Endothelial cell of umbilical vein (primary cell): ENCODE data around the gene FAM187B.

Source experiments
- CTCF ChIP-seq, 2 donors: IDR thresholded peaks; 1 replicate in 1 of 2; 2 replicates in 1 of 2; pipeline ENCODE4 v1.5.1; 2011; ENCODE audit warnings: low read length in 2 of 2, mild to moderate bottlenecking in 2 of 2, moderate library complexity in 2 of 2, control low read depth in 1 of 2, inconsistent platforms in 1 of 2, low read depth in 1 of 2; ENCODE audit not compliant: insufficient read depth in 1 of 2; ENCODE audit errors: extremely low read depth in 1 of 2
- EZH2 ChIP-seq: IDR thresholded peaks from 2 replicates; pipeline ENCODE4 v1.6.1; 2012; ENCODE audit warnings: borderline replicate concordance, low read depth, mild to moderate bottlenecking, moderate library complexity, low read length, inconsistent platforms; ENCODE audit not compliant: severe bottlenecking
- JUN ChIP-seq: IDR thresholded peaks from 2 replicates; pipeline ENCODE4 v1.6.1; 2011; ENCODE audit warnings: borderline replicate concordance, low read depth; ENCODE audit not compliant: insufficient read length, insufficient read depth
- MYC ChIP-seq: IDR thresholded peaks from one replicate; pipeline ENCODE4 v1.6.1; 2011; ENCODE audit warnings: mild to moderate bottlenecking, low read depth, low read length
- POLR2A ChIP-seq: IDR thresholded peaks from 2 replicates; pipeline ENCODE4 v1.6.1; 2012; ENCODE audit warnings: low read depth, mild to moderate bottlenecking, control low read depth, low read length

DNA sequence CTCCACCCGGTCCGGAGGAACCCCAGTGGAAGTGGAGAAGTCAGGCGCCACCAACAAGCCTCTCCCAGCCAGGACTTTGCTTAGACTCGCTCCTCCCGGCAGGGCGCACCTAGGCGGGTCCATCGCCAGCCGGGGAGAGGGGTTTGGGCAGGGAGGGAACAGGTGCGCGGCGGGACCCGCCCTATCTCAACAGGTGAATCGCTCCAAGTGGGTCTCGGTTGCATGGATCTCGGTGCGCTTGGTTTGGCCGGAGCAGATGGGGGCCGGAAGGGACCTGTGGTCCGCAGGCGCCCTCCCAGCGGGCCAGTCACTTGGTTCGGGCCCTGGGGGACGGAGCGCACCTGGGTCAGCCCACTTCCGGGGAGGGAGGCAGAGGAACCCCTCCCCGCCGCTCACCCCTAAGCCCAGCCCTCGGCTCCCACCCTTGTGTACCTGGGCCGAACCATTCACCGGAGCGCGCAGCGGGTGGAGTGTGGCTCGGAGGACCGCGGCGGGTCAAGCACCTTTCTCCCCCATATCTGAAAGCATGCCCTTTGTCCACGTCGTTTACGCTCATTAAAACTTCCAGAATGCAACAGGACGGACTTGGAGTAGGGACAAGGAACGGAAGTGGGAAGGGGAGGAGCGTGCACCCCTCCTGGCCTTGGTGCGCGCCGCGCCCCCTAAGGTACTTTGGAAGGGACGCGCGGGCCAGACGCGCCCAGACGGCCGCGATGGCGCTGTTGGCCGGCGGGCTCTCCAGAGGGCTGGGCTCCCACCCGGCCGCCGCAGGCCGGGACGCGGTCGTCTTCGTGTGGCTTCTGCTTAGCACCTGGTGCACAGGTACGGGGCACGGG, 20.0 kb upstream of the FAM187B start, which contains the start of gene LSR:
- no peak for TF ChIP-seq CTCF (IDR thresholded peaks at IDR 0.05; ENCODE audit: extremely low read depth in 1 of 2, insufficient read depth in 1 of 2, low read depth in 1 of 2, low read length in 2 of 2)
- TF ChIP-seq EZH2 = peak; percentile 70
- no peak for TF ChIP-seq MYC
- no peak for TF ChIP-seq JUN
- no peak for TF ChIP-seq POLR2A
